ENCODE data around the gene SPATA31A7.
"Not testable (repeated sequence)": the region's sequence is repeated elsewhere in the genome, so short reads cannot be mapped to it uniquely, and the experiment has no call there.

The SPATA31A7 gene

DNA sequence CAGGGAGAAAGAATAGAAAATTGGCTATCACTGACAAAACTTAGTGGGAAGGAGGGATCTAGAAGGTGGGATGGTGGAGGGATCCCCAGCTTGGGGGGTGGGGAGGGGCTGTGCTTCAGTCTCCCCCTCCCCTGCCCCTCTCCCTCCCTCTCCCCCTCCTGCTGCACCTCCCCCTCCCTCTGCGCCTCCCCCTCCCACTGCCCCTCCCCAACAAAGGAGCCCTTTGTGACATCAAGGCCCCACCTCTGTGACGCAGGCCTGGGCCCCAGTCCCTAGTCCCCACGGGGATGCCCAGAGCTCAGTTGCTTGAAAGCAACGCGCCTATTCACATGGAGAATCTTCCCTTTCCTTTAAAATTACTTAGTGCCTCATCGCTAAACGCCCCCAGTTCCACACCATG, at the start of gene SPATA31A7:
TSS of gene SPATA31A7 (plus strand) at position 301 of the 400 bp plus-strand sequence. CDS start at position 330, 29 bp downstream.
- not testable (repeated sequence) for DNase-seq

- not testable (repeated sequence) for DNase-seq
These were observed 36.6 kb downstream of the SPATA31A7 start for GRCh38 chr9:61226438-61226837.

Data from fibroblast of upper back skin (primary cell).